Heart right ventricle (tissue), 16 donors: ENCODE data around the gene ZBTB46. TPM values are rescaled to one million over a fixed set of nuclear protein-coding genes. Genes with fewer than 3 reads are reported as not detected.

Experiments
- ATAC-seq, 8 donors: fragments of 200-7000 bp; cut with Tn5 transposase; one replicate each; pipeline ENCODE4 v1.9.1; 2020; ENCODE audit warnings: mild to moderate bottlenecking in 8 of 8, moderate library complexity in 8 of 8, moderate number of reproducible peaks in 1 of 8
- DNase-seq, 2 donors: peaks; one replicate each; pipeline ENCODE4 v3.0.0-alpha.2; 2020
- H3K27ac ChIP-seq, 10 donors: fragments of 200-600 bp; sonication (generic) in 2 of 10; one replicate each; pipeline versions ENCODE4 v1.5.0 to v1.8.0; 2020 to 2022; ENCODE audit warnings: mild to moderate bottlenecking in 3 of 10
- H3K27me3 ChIP-seq, 7 donors: fragments of 200-600 bp; one replicate each; pipeline ENCODE4 v1.8.0; 2021 to 2022; ENCODE audit warnings: mild to moderate bottlenecking in 2 of 7
- H3K36me3 ChIP-seq, 9 donors: fragments of 200-600 bp; sonication (generic) in 1 of 9; one replicate each; pipeline versions ENCODE4 v1.5.0 to v1.8.0; 2020 to 2022; ENCODE audit warnings: mild to moderate bottlenecking in 2 of 9
- H3K4me1 ChIP-seq, 9 donors: fragments of 200-600 bp; sonication (generic) in 1 of 9; one replicate each; pipeline versions ENCODE4 v1.5.0 to v1.8.0; 2020 to 2022; ENCODE audit warnings: mild to moderate bottlenecking in 4 of 9
- H3K4me3 ChIP-seq, 10 donors: fragments of 200-600 bp; sonication (generic) in 2 of 10; one replicate each; pipeline versions ENCODE4 v1.5.0 to v1.8.0; 2020 to 2022; ENCODE audit warnings: mild to moderate bottlenecking in 7 of 10, moderate library complexity in 2 of 10
- H3K9me3 ChIP-seq, 11 donors: fragments of 200-600 bp in 10 of 11; sonication (generic) in 2 of 11; one replicate each; pipeline versions ENCODE4 v1.5.0 to v1.8.0; 2013 to 2022; ENCODE audit warnings: mild to moderate bottlenecking in 2 of 11, control low read depth in 1 of 11, moderate library complexity in 1 of 11
- CTCF ChIP-seq, 9 donors: fragments of 200-600 bp; sonication (generic) in 2 of 9; IDR thresholded peaks; one replicate each; pipeline versions ENCODE4 v1.5.0 to v1.8.0; 2021 to 2022; ENCODE audit warnings: antibody characterized with exemption in 9 of 9, mild to moderate bottlenecking in 5 of 9, moderate library complexity in 1 of 9
- WGBS, 2 donors: extraction: QIAGEN DNeasy Blood & Tissue Kit; methylation state at CpG; one replicate each; pipeline ENCODE4 v1.1.7; 2013; ENCODE audit warnings: inconsistent platforms in 1 of 2; 5-methylcytosine and 5-hydroxymethylcytosine counted together
- intact Hi-C, 10 donors: fragments of 100-400 bp; cut with DNase I; formaldehyde crosslinking; loops; one replicate each; pipeline versions ENCODE4 v1.11.1 to v1.14.2; 2022
- polyA plus RNA-seq, 2 donors: library from polyadenylated mRNA; stranded (reverse); fragments of 200-250 nt; gene quantifications; one replicate each; pipeline ENCODE4 v1.2.3, GENCODE V29; 2013
- total RNA-seq, 10 donors: library from RNA; stranded (reverse); fragmentation: NEBNext Ultra II Directional in 3 of 10; extraction: Animal tissue kit (Norgen Biotek cat#: 25700) in 3 of 10; gene quantifications; one replicate each; pipeline versions ENCODE4 v1.2.1 to v1.2.4, GENCODE V29; 2021 to 2023
- donor health status: Arrhythmogenic right ventricular cardiomyopathy.
- donor health status: ischemic (EF 13 %, LVEDD 7.1; RV severe dilation, severe dysfunction).
- donor health status: healthy with polysubstance abuse.
- donor health status: DM: no; HTN: yes; CAD: no.
- donor health status: DM: no; HTN: no; CAD: no.
- donor health status: ischemic (EF 25% LVEDD 6.9; RV normal size, moderate dysfunction).
- donor health status: ischemic (EF 25% LVEDD 5.7; RV mildly dilated, moderate dysfunction).
- donor health status: healthy.
- donor health status: DM: yes; HTN: yes; CAD: no.
- donor health status: Ischemic cardiomyopathy.
- donor health status: ischemic (EF 35%, LVEDD 5.7; RV mildly dilated, moderate dysfunction).
- donor health status: nonischemic (EF 11% LVEDD 7.7; RV severe dilation, severe dysfunction).
- donor health status: DM: yes; HTN: yes; CAD: no.
- donor health status: PGD.
- donor health status: ischemic (EF 29% LVEDD 5.4; RV normal size, mild dysfunction).
- donor health status: nonischemic (EF 23%, LVEDD 6.1; RV moderate dilation, normal function).

ZBTB46 gene
- total and polyA plus RNA-seq, 12 donors, result 5.6 to 25.4 (median 14.4) TPM

- 74 to 79% methylated on average over 17 of the region's 17 CpGs for WGBS, 2 donors
- H3K9me3 ChIP-seq, result no peaks in the 10 kb centered on the region
- H3K27me3 ChIP-seq, result peaks cover 0 to 3% (median 0%) of the 10 kb centered on the region in 7 donors
- H3K4me1 ChIP-seq, result peaks cover 25 to 72% (median 62%) of the 10 kb centered on the region in 9 donors
- H3K36me3 ChIP-seq, result peaks cover 0 to 16% (median 0%) of the 10 kb centered on the region in 9 donors
- intact Hi-C loops, result loop anchor here (1.0 to 10.0 kb wide), 8 partner anchors 30 to 326 kb away; partner anchors contain the start of genes PTK6 (in 3 of the 10), GMEB2 (in 2 of the 10), ARFRP1 (in 1 of the 10) and ZGPAT (in 1 of the 10)
- no peak overlapping the region for H3K4me3 ChIP-seq
- peak overlapping the region in 8 of 10 donors; percentile 41 to 91 (median 63) for H3K27ac ChIP-seq
- DNase-seq (peak in 1 of 2 donors; percentile 36), ATAC-seq (no peak)
- TF ChIP-seq CTCF (IDR thresholded peaks at IDR 0.05), result no peak
Observed at GRCh38 chr20:63860325-63861051, 29.4 kb upstream of the ZBTB46 start.

GRCh38 chr20:63859166-63859699 lies 28.2 kb upstream of the ZBTB46 start:
- H3K27me3 ChIP-seq, result peaks cover 0 to 12% (median 0%) of the 10 kb centered on the region in 7 donors
- H3K9me3 ChIP-seq, result no peaks in the 10 kb centered on the region
- H3K4me3 ChIP-seq, result peak overlapping the region in 2 of 10 donors; percentile 2 to 28
- intact Hi-C loops, result loop anchor here in 2 of 10 donors (2.0 to 5.0 kb wide), 2 partner anchors 28 to 37 kb away; partner anchors contain the start of gene ZBTB46 (in 1 of the 2)
- H3K36me3 ChIP-seq, result peaks cover 0 to 16% (median 0%) of the 10 kb centered on the region in 9 donors
- DNase-seq, result no peak
- peak overlapping the region; percentile 48 to 97 (median 82) for H3K27ac ChIP-seq
- no peak for ATAC-seq
- peaks cover 36 to 80% (median 68%) of the 10 kb centered on the region in 9 donors for H3K4me1 ChIP-seq
- WGBS, 2 donors, result 27 to 35% methylated on average over 7 of the region's 7 CpGs
- peak in 1 of 9 donors; percentile 16 for TF ChIP-seq CTCF (IDR thresholded peaks at IDR 0.05)

DNA sequence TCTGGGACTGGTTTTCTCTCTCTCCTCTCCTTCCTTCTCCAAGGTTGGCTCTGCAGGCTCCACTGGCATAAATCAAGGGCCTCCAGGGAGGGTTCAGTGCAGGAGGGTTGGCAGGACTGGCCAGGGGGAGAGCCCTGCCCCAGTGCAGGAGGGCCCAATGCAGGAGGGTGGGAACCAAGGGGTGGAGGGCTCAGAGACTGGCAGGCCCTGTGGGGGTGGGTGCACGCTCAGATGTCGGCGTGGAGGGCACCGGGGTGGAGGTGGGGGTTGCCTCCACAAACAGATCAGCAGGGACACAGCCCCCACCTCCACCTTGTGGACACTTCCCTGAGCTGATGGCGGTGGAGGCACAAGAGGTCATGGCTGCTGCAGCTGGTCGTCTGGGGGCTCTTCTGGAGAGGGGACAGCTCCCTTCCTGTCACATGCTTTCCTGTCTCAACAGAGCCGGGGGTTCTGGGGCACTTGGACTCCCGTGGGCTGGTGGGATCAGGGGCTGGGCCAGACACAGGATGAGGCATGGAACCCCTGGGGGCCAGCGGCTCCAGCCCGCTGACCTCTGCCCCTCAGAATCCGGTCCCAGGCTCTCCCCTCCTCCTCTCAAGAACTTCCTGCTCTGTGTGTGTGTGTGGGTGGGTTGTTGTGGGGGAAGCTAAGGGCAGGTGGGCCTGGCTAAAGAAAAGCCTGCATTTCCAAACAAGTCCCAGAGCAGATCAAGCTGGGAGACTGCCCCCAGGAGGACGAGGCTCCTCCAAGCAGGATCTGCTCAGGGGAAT lies 27.5 kb upstream of the ZBTB46 start:
- WGBS, 2 donors, result 17 to 23% methylated on average over 12 of the region's 12 CpGs
- no peaks in the 10 kb centered on the region for H3K9me3 ChIP-seq
- H3K36me3 ChIP-seq, result peaks cover 0 to 16% (median 0%) of the 10 kb centered on the region in 9 donors
- TF ChIP-seq CTCF (IDR thresholded peaks at IDR 0.05), result peak in 7 of 9 donors; percentile 26 to 64 (median 51)
- intact Hi-C loops, result loop anchor here in 2 of 10 donors (2.0 to 5.0 kb wide), 2 partner anchors 28 to 36 kb away; partner anchors contain the start of gene ZBTB46 (in 1 of the 2)
- H3K4me3 ChIP-seq, result peak overlapping the region in 2 of 10 donors; percentile 14 to 28
- ATAC-seq (peak; percentile 36 to 78 (median 62)), DNase-seq (peak; percentile 73 to 85)
- H3K27me3 ChIP-seq, result peaks cover 0 to 12% (median 0%) of the 10 kb centered on the region in 7 donors
- peak overlapping the region; percentile 48 to 97 (median 82) for H3K27ac ChIP-seq
- H3K4me1 ChIP-seq, result peaks cover 38 to 78% (median 70%) of the 10 kb centered on the region in 9 donors
